Sigmoid colon (tissue), 4 donors: ENCODE results near the gene SEC61G.

Source experiments
- EP300 ChIP-seq, 4 donors: sonication (generic); formaldehyde crosslinking; IDR thresholded peaks; one replicate each; pipeline ENCODE4 v1.6.1; 2017; ENCODE audit warnings: antibody characterized with exemption in 4 of 4
- TF ChIP-seq, protein P1 (sequence below), 4 experiments: fragments of 450-650 bp in 3 of 4; fragments of 200-600 bp in 1 of 4; IDR thresholded peaks; one replicate each; pipeline ENCODE4 v1.5.1; 2016 to 2019; ENCODE audit warnings: antibody characterized with exemption in 4 of 4, mild to moderate bottlenecking in 3 of 4, moderate library complexity in 2 of 4

DNA sequence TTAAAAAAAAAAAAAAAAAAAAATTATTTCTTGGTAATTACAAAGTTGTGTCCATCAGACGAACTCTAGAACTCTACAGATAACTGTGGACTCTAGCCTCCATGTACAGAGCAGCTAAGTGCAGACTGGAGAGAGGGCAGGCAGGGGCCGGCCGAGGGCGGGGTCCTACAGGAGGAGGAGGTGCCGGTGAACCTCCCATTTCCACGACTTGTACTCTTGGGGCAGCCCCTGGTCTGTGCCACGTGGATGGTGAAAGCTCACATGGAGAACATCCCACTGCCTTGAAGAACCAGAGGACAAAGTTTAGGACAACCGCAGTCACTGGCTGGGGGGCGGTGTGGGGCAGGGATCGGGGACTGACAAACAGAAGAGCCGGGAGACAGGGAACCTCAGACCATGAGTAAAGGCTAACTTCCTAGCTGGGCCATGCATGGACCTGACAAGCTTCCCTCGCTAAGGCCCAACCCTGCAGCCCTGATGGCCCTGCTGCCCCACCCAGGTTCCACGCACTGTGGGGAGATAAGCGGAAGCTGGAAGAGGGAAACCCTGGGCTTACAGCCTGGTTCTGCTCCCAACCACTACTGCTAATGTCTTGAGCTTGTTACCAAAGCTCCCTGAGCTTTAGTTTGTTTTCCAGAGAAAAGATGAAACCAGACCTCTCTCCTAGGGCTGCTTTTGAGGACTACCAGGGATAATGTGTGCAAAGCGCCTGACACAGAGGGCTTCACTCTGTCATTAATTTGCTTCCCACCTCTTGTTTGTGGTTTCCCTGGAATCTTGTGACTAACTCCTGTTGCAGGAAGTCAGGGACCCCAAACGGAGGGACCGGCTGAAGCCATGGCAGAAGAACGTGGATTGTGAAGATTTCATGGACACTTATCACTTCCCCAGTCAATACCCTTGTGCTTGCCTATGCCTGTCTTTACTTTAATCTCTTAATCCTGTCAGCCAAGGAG is 16.1 kb upstream of the SEC61G start:
- TF ChIP-seq EP300 (IDR thresholded peaks at IDR 0.05) = no peak
- TF ChIP-seq, protein P1, sequence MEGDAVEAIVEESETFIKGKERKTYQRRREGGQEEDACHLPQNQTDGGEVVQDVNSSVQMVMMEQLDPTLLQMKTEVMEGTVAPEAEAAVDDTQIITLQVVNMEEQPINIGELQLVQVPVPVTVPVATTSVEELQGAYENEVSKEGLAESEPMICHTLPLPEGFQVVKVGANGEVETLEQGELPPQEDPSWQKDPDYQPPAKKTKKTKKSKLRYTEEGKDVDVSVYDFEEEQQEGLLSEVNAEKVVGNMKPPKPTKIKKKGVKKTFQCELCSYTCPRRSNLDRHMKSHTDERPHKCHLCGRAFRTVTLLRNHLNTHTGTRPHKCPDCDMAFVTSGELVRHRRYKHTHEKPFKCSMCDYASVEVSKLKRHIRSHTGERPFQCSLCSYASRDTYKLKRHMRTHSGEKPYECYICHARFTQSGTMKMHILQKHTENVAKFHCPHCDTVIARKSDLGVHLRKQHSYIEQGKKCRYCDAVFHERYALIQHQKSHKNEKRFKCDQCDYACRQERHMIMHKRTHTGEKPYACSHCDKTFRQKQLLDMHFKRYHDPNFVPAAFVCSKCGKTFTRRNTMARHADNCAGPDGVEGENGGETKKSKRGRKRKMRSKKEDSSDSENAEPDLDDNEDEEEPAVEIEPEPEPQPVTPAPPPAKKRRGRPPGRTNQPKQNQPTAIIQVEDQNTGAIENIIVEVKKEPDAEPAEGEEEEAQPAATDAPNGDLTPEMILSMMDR (IDR thresholded peaks at IDR 0.05) = no peak
